Keratinocyte (primary cell): ENCODE data around the gene PCSK6. TPM values are rescaled to one million over a fixed set of nuclear protein-coding genes. Genes with fewer than 3 reads are reported as not detected.
A peak's percentile ranks its signal among the peaks of the same experiment; 100 is the strongest.

Source experiments
- DNase-seq: peaks from one replicate; pipeline ENCODE4 v3.0.0-alpha.2; 2011; ENCODE audit warnings: low read depth, missing footprints, low spot score
- FAIRE-seq: peaks from 2 replicates; lab custom pipeline; 2011; peaks lifted over from hg19 to GRCh38; lab: Jason Lieb, UNC
- H2AFZ ChIP-seq: 2 replicates; pipeline ENCODE4 v1.6.0; 2012; ENCODE audit warnings: low read length, control low read depth, inconsistent platforms; ENCODE audit not compliant: control insufficient read depth
- H3K27ac ChIP-seq: 2 replicates; pipeline ENCODE4 v1.5.1; 2011; ENCODE audit warnings: low read length; ENCODE audit not compliant: control insufficient read depth, insufficient read depth
- H3K27me3 ChIP-seq: 3 replicates; pipeline ENCODE4 v1.6.0; 2011; ENCODE audit warnings: low read length; ENCODE audit not compliant: control insufficient read depth, insufficient read depth; ENCODE audit errors: extremely low read depth
- H3K36me3 ChIP-seq, 2 experiments: 2 replicates in 1 of 2; 3 replicates in 1 of 2; pipeline ENCODE4 v1.5.1; 2011; ENCODE audit warnings: low read length in 2 of 2, mild to moderate bottlenecking in 1 of 2; ENCODE audit not compliant: control insufficient read depth in 2 of 2, insufficient read depth in 2 of 2; ENCODE audit errors: extremely low read depth in 1 of 2
- H3K4me1 ChIP-seq: 3 replicates; pipeline ENCODE4 v1.5.1; 2011; ENCODE audit warnings: low read length; ENCODE audit not compliant: control insufficient read depth, insufficient read depth; ENCODE audit errors: extremely low read depth
- H3K4me2 ChIP-seq: 3 replicates; pipeline ENCODE4 v1.6.0; 2011; ENCODE audit warnings: low read depth, low read length; ENCODE audit not compliant: control insufficient read depth, insufficient read depth; ENCODE audit errors: extremely low read depth
- H3K4me3 ChIP-seq, 3 experiments: fragments of 200-600 bp in 1 of 3; sonication (generic) in 1 of 3; 2 replicates in 2 of 3; 3 replicates in 1 of 3; pipeline ENCODE4 v1.5.1; 2011 to 2016; ENCODE audit warnings: low read length in 3 of 3, mild to moderate bottlenecking in 3 of 3, control low read depth in 2 of 3, inconsistent platforms in 1 of 3, low read depth in 1 of 3, mixed read lengths in 1 of 3, mixed run types in 1 of 3, moderate library complexity in 1 of 3; ENCODE audit not compliant: control insufficient read depth in 2 of 3, insufficient read depth in 2 of 3; ENCODE audit errors: extremely low read depth in 1 of 3
- H3K79me2 ChIP-seq: 2 replicates; pipeline ENCODE4 v1.6.0; 2012; ENCODE audit warnings: low read length; ENCODE audit not compliant: control insufficient read depth, insufficient read depth
- H3K9ac ChIP-seq: 3 replicates; pipeline ENCODE4 v1.6.0; 2011; ENCODE audit warnings: low read length; ENCODE audit not compliant: control insufficient read depth, insufficient read depth; ENCODE audit errors: extremely low read depth
- H3K9me1 ChIP-seq: 3 replicates; pipeline ENCODE4 v1.6.0; 2011; ENCODE audit warnings: low read length; ENCODE audit not compliant: control insufficient read depth, insufficient read depth; ENCODE audit errors: extremely low read depth
- H3K9me3 ChIP-seq: 2 replicates; pipeline ENCODE4 v1.5.1; 2012; ENCODE audit warnings: low read depth, low read length; ENCODE audit not compliant: control insufficient read depth
- H4K20me1 ChIP-seq: 3 replicates; pipeline ENCODE4 v1.6.0; 2011; ENCODE audit warnings: low read length; ENCODE audit not compliant: control insufficient read depth, insufficient read depth; ENCODE audit errors: extremely low read depth
- EZH2 ChIP-seq: IDR thresholded peaks from one replicate; pipeline ENCODE4 v1.6.1; 2012; ENCODE audit warnings: inconsistent platforms, mild to moderate bottlenecking, low read length, moderate library complexity
- dilution Hi-C: fragments of 300-500 bp; cut with MboI; formaldehyde crosslinking; loops from one replicate; pipeline ENCODE4 v1.7.0; 2020; ENCODE audit warnings: low sequenced_read_pairs; ENCODE audit not compliant: extremely low pct_ligation_motif_present
- polyA plus RNA-seq, 5 experiments: library from polyadenylated mRNA; depleted of rRNA in 3 of 5; stranded (reverse) in 3 of 5; stranded (forward) in 1 of 5; unstranded in 1 of 5; fragments of >200 nt; gene quantifications; 1 replicate in 1 of 5; 2 replicates in 3 of 5; 3 replicates in 1 of 5; pipeline versions ENCODE4 v1.2.1 to v1.2.3, GENCODE V29; 2011 to 2012; ENCODE audit warnings: missing spikeins in 2 of 5, low read depth in 1 of 5, low replicate concordance in 1 of 5
- TF ChIP-seq, protein P1 (sequence below), 3 experiments: IDR thresholded peaks in 1 of 3; conservative IDR thresholded peaks in 1 of 3; optimal IDR thresholded peaks in 1 of 3; 2 replicates in 2 of 3; 3 replicates in 1 of 3; pipeline versions ENCODE3 to v1.5.1; 2011; ENCODE audit warnings: low read length in 3 of 3, mild to moderate bottlenecking in 3 of 3, moderate library complexity in 2 of 3, control low read depth in 1 of 3, inconsistent platforms in 1 of 3; ENCODE audit not compliant: insufficient read depth in 2 of 3; ENCODE audit errors: extremely low read depth in 1 of 3

The PCSK6 gene
- polyA plus RNA-seq, 1 donor (not counting 4 experiments of a cell fraction or from before 2014, with no cell fraction given) = 3.1 TPM

DNA sequence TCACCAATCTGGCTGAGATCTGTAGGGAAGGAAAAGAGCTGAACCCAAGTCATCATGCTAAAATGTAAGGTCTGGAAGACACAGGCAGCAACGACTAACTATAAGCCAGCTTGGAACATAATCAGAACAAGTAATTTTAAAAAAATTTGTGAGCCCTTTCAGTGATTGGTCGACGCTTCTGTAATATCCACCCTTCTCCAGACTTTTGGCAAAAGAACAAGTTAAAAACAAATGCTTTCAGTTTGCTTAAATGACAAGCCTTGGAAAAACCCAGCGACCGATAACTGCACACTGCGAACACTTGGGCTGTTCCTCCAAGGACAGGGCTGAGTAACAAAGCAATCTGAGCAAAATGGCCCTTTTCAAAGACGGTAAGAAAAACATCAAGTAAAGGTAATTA is 49.6 kb downstream of the PCSK6 start:
- FAIRE-seq = no peak
- Histone ChIP-seq H3K79me2 (no peaks in the 10 kb centered on the region), H3K27ac (no peak overlapping the region), H3K9ac (peak overlapping the region; percentile 23), H4K20me1 (no peaks in the 10 kb centered on the region), H3K9me3 (no peaks in the 10 kb centered on the region), H3K4me2 (peak overlapping the region; percentile 78), H2AFZ (peak overlapping the region; percentile 70), H3K4me3 (peak overlapping the region; percentile 5 to 47 (median 45)), H3K4me1 (peaks cover 18% of the 10 kb centered on the region), H3K36me3 (no peaks in the 10 kb centered on the region), H3K27me3 (no peaks in the 10 kb centered on the region), H3K9me1 (no peaks in the 10 kb centered on the region)
- no peak for DNase-seq
- TF ChIP-seq EZH2 = no peak
- TF ChIP-seq, protein P1, sequence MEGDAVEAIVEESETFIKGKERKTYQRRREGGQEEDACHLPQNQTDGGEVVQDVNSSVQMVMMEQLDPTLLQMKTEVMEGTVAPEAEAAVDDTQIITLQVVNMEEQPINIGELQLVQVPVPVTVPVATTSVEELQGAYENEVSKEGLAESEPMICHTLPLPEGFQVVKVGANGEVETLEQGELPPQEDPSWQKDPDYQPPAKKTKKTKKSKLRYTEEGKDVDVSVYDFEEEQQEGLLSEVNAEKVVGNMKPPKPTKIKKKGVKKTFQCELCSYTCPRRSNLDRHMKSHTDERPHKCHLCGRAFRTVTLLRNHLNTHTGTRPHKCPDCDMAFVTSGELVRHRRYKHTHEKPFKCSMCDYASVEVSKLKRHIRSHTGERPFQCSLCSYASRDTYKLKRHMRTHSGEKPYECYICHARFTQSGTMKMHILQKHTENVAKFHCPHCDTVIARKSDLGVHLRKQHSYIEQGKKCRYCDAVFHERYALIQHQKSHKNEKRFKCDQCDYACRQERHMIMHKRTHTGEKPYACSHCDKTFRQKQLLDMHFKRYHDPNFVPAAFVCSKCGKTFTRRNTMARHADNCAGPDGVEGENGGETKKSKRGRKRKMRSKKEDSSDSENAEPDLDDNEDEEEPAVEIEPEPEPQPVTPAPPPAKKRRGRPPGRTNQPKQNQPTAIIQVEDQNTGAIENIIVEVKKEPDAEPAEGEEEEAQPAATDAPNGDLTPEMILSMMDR (optimal IDR thresholded peaks at IDR 0.05 in 1 of 3, IDR thresholded peaks at IDR 0.05 in 1 of 3, conservative IDR thresholded peaks at IDR 0.05 in 1 of 3; ENCODE audit: extremely low read depth in 1 of 3, insufficient read depth in 2 of 3, low read length in 3 of 3) = no peak
- dilution Hi-C loops = no loop called here

DNA sequence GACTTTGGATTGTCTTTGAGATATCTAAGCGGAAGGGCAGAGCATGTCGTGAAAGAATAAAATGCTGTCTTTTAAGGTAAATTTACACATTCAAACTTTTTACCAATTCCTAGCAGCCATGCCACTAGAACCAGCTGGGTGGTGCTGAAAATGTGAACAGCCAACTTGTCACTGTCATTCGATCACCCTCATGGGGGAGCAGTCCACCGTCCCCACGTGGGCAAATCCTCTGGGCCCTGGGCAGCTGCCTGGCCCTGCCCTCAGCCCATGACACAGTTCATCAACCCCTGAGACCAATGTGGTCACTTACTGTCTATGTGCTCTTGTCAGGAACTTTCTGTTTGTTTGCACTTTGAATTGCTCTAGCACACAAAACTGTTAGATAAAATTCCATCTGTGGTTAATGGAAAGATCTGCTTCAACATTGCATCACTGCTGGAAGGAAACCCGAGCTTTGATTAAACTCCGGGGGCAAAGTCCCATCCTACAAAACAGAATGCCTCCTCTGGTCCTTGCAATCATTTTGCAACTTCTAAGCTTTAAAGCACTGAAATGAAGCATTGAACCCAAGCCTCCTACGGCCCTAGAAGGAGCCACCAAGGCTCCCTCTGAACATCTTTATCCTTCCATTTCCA is 50.1 kb downstream of the PCSK6 start:
- dilution Hi-C loops = no loop called here
- Histone ChIP-seq H3K9me3 (no peaks in the 10 kb centered on the region), H2AFZ (peak overlapping the region; percentile 70), H3K36me3 (no peaks in the 10 kb centered on the region), H3K9ac (no peak overlapping the region), H3K79me2 (no peaks in the 10 kb centered on the region), H3K9me1 (no peaks in the 10 kb centered on the region), H3K4me3 (peak overlapping the region in 2 of 3 experiments; percentile 45 to 47), H3K27me3 (no peaks in the 10 kb centered on the region), H3K4me2 (peak overlapping the region; percentile 78), H3K4me1 (peaks cover 18% of the 10 kb centered on the region), H3K27ac (no peak overlapping the region), H4K20me1 (no peaks in the 10 kb centered on the region)
- DNase-seq (no peak), FAIRE-seq (no peak)
- TF ChIP-seq, protein P1 (optimal IDR thresholded peaks at IDR 0.05 in 1 of 3, IDR thresholded peaks at IDR 0.05 in 1 of 3, conservative IDR thresholded peaks at IDR 0.05 in 1 of 3; ENCODE audit: extremely low read depth in 1 of 3, insufficient read depth in 2 of 3, low read length in 3 of 3) = no peak
- no peak for TF ChIP-seq EZH2
